ENCODE results near the gene TM9SF1. TPM values are rescaled to one million over a fixed set of nuclear protein-coding genes. Genes with fewer than 3 reads are reported as not detected.

Gene TM9SF1
- total and polyA plus RNA-seq, 2 of the 13 experiments (the other 11 are each of a cell fraction or from before 2014, with no cell fraction given) = 83.2 to 110 TPM

- peak; percentile 85 for TF ChIP-seq ZBED4 (CRISPR knock-in tag; IDR thresholded peaks at IDR 0.05; ENCODE audit: borderline replicate concordance)
- peak; percentile 93 for TF ChIP-seq DNMT3B (CRISPR knock-in tag; conservative IDR thresholded peaks at IDR 0.05)
- TF ChIP-seq, protein P1, sequence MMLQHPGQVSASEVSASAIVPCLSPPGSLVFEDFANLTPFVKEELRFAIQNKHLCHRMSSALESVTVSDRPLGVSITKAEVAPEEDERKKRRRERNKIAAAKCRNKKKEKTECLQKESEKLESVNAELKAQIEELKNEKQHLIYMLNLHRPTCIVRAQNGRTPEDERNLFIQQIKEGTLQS (CRISPR knock-in tag; IDR thresholded peaks at IDR 0.05) = peak; percentile 68
- no peak for TF ChIP-seq GFI1 (CRISPR knock-in tag; IDR thresholded peaks at IDR 0.05; ENCODE audit: borderline replicate concordance)
- 0 out of 2 replicates have a peak, but pooled peaks have one; percentile 19 for TF ChIP-seq FUBP1 (CRISPR knock-in tag; IDR thresholded peaks at IDR 0.05; ENCODE audit: borderline replicate concordance)
- TF ChIP-seq IKZF1 (IDR thresholded peaks at IDR 0.05) = no peak
- TF ChIP-seq ZNF569 (CRISPR knock-in tag; IDR thresholded peaks at IDR 0.05; ENCODE audit: borderline replicate concordance) = peak; percentile 95; the same call in 1 of the 2 replicates
- 0 out of 2 replicates have a peak, but pooled peaks have one; percentile 56 for TF ChIP-seq TFDP1 (CRISPR knock-in tag; IDR thresholded peaks at IDR 0.05; ENCODE audit: borderline replicate concordance)
- TF ChIP-seq ZNF432 (CRISPR knock-in tag; IDR thresholded peaks at IDR 0.05; ENCODE audit: borderline replicate concordance) = no peak
- TF ChIP-seq ZNF773 (CRISPR knock-in tag; IDR thresholded peaks at IDR 0.05; ENCODE audit: borderline replicate concordance) = peak; percentile 90; the same call in 1 of the 2 replicates
- TF ChIP-seq, protein P2, sequence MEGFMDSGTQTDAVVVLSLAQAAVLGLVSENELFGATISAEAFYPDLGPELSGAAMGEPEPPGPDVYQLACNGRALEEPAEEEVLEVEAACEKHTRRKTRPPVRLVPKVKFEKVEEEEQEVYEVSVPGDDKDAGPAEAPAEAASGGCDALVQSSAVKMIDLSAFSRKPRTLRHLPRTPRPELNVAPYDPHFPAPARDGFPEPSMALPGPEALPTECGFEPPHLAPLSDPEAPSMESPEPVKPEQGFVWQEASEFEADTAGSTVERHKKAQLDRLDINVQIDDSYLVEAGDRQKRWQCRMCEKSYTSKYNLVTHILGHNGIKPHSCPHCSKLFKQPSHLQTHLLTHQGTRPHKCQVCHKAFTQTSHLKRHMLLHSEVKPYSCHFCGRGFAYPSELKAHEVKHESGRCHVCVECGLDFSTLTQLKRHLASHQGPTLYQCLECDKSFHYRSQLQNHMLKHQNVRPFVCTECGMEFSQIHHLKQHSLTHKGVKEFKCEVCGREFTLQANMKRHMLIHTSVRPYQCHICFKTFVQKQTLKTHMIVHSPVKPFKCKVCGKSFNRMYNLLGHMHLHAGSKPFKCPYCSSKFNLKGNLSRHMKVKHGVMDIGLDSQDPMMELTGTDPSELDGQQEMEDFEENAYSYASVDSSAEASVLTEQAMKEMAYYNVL (CRISPR knock-in tag; IDR thresholded peaks at IDR 0.05; ENCODE audit: borderline replicate concordance) = 0 out of 2 replicates have a peak, but pooled peaks have one; percentile 1
- TF ChIP-seq ZNF83 (CRISPR knock-in tag; IDR thresholded peaks at IDR 0.05; ENCODE audit: borderline replicate concordance) = peak; percentile 84; the same call in 1 of the 2 replicates
- 0 out of 2 replicates have a peak, but pooled peaks have one; percentile 78 for TF ChIP-seq ZNF749 (CRISPR knock-in tag; IDR thresholded peaks at IDR 0.05; ENCODE audit: borderline replicate concordance)
- 0 out of 2 replicates have a peak, but pooled peaks have one; percentile 40 for TF ChIP-seq PITX1 (CRISPR knock-in tag; IDR thresholded peaks at IDR 0.05)
- TF ChIP-seq ZNF367 (CRISPR knock-in tag; IDR thresholded peaks at IDR 0.05; ENCODE audit: borderline replicate concordance) = peak; percentile 79; the same call in 1 of the 2 replicates
- TF ChIP-seq, protein P3, sequence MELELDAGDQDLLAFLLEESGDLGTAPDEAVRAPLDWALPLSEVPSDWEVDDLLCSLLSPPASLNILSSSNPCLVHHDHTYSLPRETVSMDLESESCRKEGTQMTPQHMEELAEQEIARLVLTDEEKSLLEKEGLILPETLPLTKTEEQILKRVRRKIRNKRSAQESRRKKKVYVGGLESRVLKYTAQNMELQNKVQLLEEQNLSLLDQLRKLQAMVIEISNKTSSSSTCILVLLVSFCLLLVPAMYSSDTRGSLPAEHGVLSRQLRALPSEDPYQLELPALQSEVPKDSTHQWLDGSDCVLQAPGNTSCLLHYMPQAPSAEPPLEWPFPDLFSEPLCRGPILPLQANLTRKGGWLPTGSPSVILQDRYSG (CRISPR knock-in tag; IDR thresholded peaks at IDR 0.05) = peak; percentile 90
Measured at GRCh38 chr14:24146978-24147760, 48.1 kb downstream of the TM9SF1 start, which contains the start of gene RNF31 (continued).
